ENCODE data around the gene OR6C68. TPM values are rescaled to one million over a fixed set of nuclear protein-coding genes. Genes with fewer than 3 reads are reported as not detected.

OR6C68 gene
- total and polyA plus RNA-seq, 4 donors: not detected

- H3K27me3 ChIP-seq (ENCODE audit: control insufficient read depth in 3 of 3, insufficient read depth in 3 of 3, low read length in 2 of 3): no peaks in the 10 kb centered on the region
- TF ChIP-seq CTCF (IDR thresholded peaks at IDR 0.05; ENCODE audit: control extremely low read depth, extremely low read depth): no peak
- H3K4me1 ChIP-seq (ENCODE audit: control insufficient read depth in 5 of 5, insufficient read depth in 5 of 5, low read length in 5 of 5): no peaks in the 10 kb centered on the region
- DNase-seq (no peak), ATAC-seq (ENCODE audit: insufficient read depth, low FRiP score) (no peak)
- WGBS, 2 donors: 82 to 87% methylated on average over 5 of the region's 5 CpGs
- no peak overlapping the region for H3K9ac ChIP-seq (ENCODE audit: insufficient read depth in 1 of 2, low read length in 2 of 2)
- H3K27ac ChIP-seq (ENCODE audit: low read depth in 1 of 2, low read length in 1 of 2): no peak overlapping the region
- no peaks in the 10 kb centered on the region for H3K9me3 ChIP-seq (ENCODE audit: control insufficient read depth in 4 of 4, insufficient read depth in 3 of 4, low read length in 3 of 4)
- H3K4me3 ChIP-seq: no peak overlapping the region
- H3K36me3 ChIP-seq (ENCODE audit: control insufficient read depth in 4 of 4, insufficient read depth in 4 of 4, low read length in 4 of 4): no peaks in the 10 kb centered on the region
Measured at GRCh38 chr12:55495490-55495889, 3.3 kb downstream of the OR6C68 start.

- 88 to 90% methylated on average over 4 of the region's 4 CpGs for WGBS, 2 donors
- no peaks in the 10 kb centered on the region for H3K9me3 ChIP-seq (ENCODE audit: control insufficient read depth in 4 of 4, insufficient read depth in 3 of 4, low read length in 3 of 4)
- no peaks in the 10 kb centered on the region for H3K36me3 ChIP-seq (ENCODE audit: control insufficient read depth in 4 of 4, insufficient read depth in 4 of 4, low read length in 4 of 4)
- H3K9ac ChIP-seq (ENCODE audit: insufficient read depth in 1 of 2, low read length in 2 of 2): no peak overlapping the region
- no peak overlapping the region for H3K4me3 ChIP-seq
- no peak for TF ChIP-seq CTCF (IDR thresholded peaks at IDR 0.05; ENCODE audit: control extremely low read depth, extremely low read depth)
- no peak overlapping the region for H3K27ac ChIP-seq (ENCODE audit: low read depth in 1 of 2, low read length in 1 of 2)
- H3K27me3 ChIP-seq (ENCODE audit: control insufficient read depth in 3 of 3, insufficient read depth in 3 of 3, low read length in 2 of 3): no peaks in the 10 kb centered on the region
- DNase-seq: no peak
- no peaks in the 10 kb centered on the region for H3K4me1 ChIP-seq (ENCODE audit: control insufficient read depth in 5 of 5, insufficient read depth in 5 of 5, low read length in 5 of 5)
- ATAC-seq (ENCODE audit: insufficient read depth, low FRiP score): no peak
Measured at GRCh38 chr12:55499231-55499630, 7.1 kb downstream of the OR6C68 start.

- H3K9me3 ChIP-seq (ENCODE audit: control insufficient read depth in 4 of 4, insufficient read depth in 3 of 4, low read length in 3 of 4): no peaks in the 10 kb centered on the region
- no peak overlapping the region for H3K9ac ChIP-seq (ENCODE audit: insufficient read depth in 1 of 2, low read length in 2 of 2)
- H3K4me3 ChIP-seq: no peak overlapping the region
- H3K36me3 ChIP-seq (ENCODE audit: control insufficient read depth in 4 of 4, insufficient read depth in 4 of 4, low read length in 4 of 4): no peaks in the 10 kb centered on the region
- no peak for DNase-seq
- no peak overlapping the region for H3K27ac ChIP-seq (ENCODE audit: low read depth in 1 of 2, low read length in 1 of 2)
- ATAC-seq (ENCODE audit: insufficient read depth, low FRiP score): no peak
- WGBS, 2 donors: 36 to 41% methylated on average over 2 of the region's 2 CpGs
- no peaks in the 10 kb centered on the region for H3K4me1 ChIP-seq (ENCODE audit: control insufficient read depth in 5 of 5, insufficient read depth in 5 of 5, low read length in 5 of 5)
- no peaks in the 10 kb centered on the region for H3K27me3 ChIP-seq (ENCODE audit: control insufficient read depth in 3 of 3, insufficient read depth in 3 of 3, low read length in 2 of 3)
- no peak for TF ChIP-seq CTCF (IDR thresholded peaks at IDR 0.05; ENCODE audit: control extremely low read depth, extremely low read depth)
Measured at GRCh38 chr12:55499810-55500252, 7.7 kb downstream of the OR6C68 start.

- no peak for TF ChIP-seq CTCF (IDR thresholded peaks at IDR 0.05; ENCODE audit: control extremely low read depth, extremely low read depth)
- DNase-seq (no peak), ATAC-seq (ENCODE audit: insufficient read depth, low FRiP score) (no peak)
- WGBS, 2 donors: 26 to 47% methylated on average over 2 of the region's 2 CpGs
- Histone ChIP-seq H3K27ac (ENCODE audit: low read depth in 1 of 2, low read length in 1 of 2) (no peak overlapping the region), H3K27me3 (ENCODE audit: control insufficient read depth in 3 of 3, insufficient read depth in 3 of 3, low read length in 2 of 3) (no peaks in the 10 kb centered on the region), H3K9ac (ENCODE audit: insufficient read depth in 1 of 2, low read length in 2 of 2) (no peak overlapping the region), H3K9me3 (ENCODE audit: control insufficient read depth in 4 of 4, insufficient read depth in 3 of 4, low read length in 3 of 4) (no peaks in the 10 kb centered on the region), H3K4me1 (ENCODE audit: control insufficient read depth in 5 of 5, insufficient read depth in 5 of 5, low read length in 5 of 5) (no peaks in the 10 kb centered on the region), H3K36me3 (ENCODE audit: control insufficient read depth in 4 of 4, insufficient read depth in 4 of 4, low read length in 4 of 4) (no peaks in the 10 kb centered on the region), H3K4me3 (no peak overlapping the region)
Measured at GRCh38 chr12:55501601-55502000, 9.4 kb downstream of the OR6C68 start.
